LNCAP (cell line): Measurements from ENCODE around the gene RRP1.

Source experiments
- CTCF ChIP-seq: fragments of 450-650 bp; IDR thresholded peaks from 2 replicates; pipeline ENCODE4 v1.5.1; 2017; ENCODE audit warnings: mild to moderate bottlenecking

The RRP1 gene

DNA sequence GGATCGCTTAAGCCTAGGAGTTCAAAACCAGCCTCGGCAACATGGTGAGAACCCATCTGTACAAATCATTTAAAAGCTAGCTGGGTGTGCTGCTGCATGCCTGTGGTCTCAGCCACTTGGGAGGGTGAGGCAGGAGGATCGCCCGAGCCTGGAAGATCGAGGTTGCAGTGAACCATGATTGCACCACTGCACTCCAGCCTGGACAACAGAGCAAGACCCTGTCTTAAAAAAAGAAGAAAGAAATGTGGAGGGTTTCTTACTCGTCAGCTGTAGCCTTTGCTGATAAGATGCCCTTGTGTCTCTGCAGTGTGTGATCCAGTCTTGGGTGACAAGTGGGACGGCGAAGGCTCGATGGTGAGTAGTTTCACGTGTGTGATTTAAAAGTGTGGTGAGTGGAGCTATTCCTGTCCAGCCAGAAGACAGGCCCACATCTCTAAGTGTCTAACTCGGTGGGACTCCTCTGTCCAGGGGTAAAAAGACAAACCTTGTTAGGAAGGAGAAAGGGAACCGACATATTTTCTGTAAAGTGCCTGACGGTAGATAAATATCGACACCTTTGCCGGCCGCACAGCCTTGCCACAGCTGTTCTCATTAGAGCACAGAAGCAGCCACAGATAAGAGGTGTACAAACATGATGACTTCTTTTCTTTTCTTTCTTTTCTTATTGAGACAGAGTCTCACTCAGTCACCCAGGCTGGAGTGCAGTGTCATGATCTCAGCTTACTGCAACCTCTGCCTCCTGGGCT lies 43.4 kb upstream of the RRP1 start:
- no peak for TF ChIP-seq CTCF

DNA sequence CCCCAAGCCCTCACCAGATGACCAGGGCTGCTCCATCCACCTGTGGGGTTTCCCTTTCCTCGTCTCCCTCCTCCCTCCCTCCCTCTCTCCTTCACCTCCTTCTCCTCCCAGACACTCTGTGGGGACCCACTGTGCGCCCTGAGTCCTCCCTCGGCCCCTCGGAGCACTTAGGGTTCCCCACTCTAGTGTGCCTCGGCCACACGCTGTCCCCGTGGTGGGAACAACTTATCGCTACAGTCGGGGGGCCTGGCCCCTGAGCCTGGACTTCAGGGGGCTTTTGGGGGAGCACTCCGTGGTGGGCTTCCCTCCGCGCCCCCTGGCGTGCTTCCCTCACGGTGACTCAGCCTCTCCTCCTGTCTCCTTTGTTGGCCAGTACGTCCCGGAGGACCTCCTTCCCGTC lies 40.8 kb upstream of the RRP1 start:
- TF ChIP-seq CTCF = no peak

DNA sequence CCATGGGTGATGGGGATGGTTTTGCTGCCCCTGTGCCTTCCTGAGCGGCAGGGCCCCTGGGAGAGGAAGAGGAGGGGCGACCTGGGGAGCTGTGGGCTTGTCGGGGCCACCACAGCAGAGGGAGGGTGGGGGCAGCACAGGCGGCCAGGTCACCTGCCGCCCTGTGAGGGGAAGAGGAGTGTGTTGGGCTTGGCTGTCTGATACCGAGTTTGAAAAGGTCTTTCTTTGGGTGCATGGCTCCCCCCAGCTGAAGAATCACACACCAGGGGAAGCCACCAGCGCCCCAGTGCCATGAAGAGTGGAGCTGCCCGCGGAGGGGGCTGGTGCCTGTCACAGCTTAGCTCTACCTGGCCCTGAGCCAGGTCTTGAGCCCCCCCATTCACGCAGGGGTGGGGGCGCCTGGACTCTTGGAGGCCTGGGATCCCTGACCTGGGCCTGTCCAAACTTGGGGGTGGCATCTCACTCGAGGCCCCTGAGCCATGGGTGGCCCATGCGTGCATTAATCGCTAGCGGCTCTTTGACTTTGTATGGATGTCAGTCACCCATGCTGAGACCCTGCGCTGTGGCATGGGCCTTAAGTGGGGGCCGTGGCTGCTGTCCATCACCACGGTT lies 39.6 kb upstream of the RRP1 start:
- TF ChIP-seq CTCF = no peak

GRCh38 chr21:43750339-43751033 lies 38.9 kb upstream of the RRP1 start:
- no peak for TF ChIP-seq CTCF

DNA sequence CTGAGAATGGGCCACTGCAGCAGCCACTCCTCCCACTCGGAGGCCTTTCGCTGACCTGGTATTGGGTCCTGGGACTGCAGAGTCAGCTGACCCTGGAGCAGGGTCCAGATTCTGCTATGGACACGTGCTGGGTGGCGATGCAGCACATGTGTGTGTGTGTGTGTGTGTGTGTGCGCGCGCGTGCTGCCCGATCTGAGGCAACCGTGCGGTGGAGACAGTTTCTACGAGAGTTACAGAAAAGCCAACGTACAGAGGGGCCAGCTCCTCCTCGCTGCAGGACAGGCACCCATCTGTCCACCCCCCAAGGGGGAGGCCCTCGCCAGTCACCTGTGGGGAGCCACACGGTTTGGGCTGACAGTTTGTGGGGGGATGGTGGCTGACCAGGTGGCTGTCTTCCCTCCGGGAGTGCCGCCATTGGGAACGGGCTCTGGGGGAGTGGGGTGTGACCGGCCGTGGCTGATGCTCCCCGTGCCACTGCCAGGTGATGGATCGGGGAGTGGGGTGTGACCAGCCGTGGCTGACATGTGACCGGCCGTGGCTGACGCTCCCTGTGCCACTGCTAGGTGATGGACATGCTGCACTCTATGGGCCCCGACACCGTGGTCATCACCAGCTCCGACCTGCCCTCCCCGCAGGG lies 37.3 kb upstream of the RRP1 start:
- TF ChIP-seq CTCF = no peak

DNA sequence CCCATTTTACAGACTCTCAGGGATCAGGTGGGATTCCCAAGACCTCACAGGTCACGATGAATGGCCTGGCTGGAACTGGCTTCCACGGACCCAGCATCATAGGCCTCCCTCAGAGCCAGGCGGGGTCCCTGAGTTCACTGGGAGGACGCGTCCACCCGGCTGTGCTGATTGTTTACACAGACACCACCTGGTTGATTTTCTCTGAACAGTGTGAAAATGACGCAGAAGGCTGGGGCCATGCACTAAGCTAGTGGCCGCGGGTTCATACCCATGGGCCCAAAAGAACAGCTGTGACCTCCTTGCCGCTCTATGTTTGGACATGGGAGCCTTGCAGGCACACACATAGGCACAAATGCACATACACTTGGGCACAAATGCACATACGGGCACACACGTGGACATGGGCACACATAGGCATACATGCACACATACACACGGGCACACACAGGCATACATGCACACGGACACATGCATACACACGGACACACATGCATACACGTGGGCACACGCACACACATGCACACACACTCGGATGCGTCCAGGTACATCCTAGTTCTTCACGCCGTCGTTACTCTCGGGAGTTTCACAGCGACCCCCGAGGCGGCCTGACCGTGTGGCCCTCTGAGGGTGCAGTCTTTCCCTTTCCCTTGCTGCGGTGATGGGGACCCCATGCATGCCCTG lies 36.5 kb upstream of the RRP1 start:
- TF ChIP-seq CTCF = no peak

GRCh38 chr21:43753439-43753799 lies 36.0 kb upstream of the RRP1 start:
- TF ChIP-seq CTCF = no peak
